Fibroblast of peridontal ligament (primary cell): Measurements from ENCODE around the gene IMMP2L.
"Not testable (repeated sequence)": the region's sequence is repeated elsewhere in the genome, so short reads cannot be mapped to it uniquely, and the experiment has no call there.

Source experiments
- DNase-seq: peaks from one replicate; pipeline ENCODE4 v3.0.0-alpha.2; 2010; ENCODE audit errors: extremely low read depth

IMMP2L gene

GRCh38 chr7:111339006-111339405, 223.3 kb downstream of the IMMP2L start:
- no peak for DNase-seq

GRCh38 chr7:111333010-111333409, 229.3 kb downstream of the IMMP2L start:
- DNase-seq, result no peak

GRCh38 chr7:111330235-111330523, 232.1 kb downstream of the IMMP2L start:
- DNase-seq, result no peak

- DNase-seq, result peak; percentile 61
These were observed 232.7 kb downstream of the IMMP2L start for GRCh38 chr7:111329367-111330234.

- no peak for DNase-seq
These were observed 233.8 kb downstream of the IMMP2L start for GRCh38 chr7:111328487-111328886.

- no peak for DNase-seq
These were observed 237.5 kb downstream of the IMMP2L start for GRCh38 chr7:111324776-111325175.

- no peak for DNase-seq
These were observed 238.1 kb downstream of the IMMP2L start for GRCh38 chr7:111324228-111324627.

GRCh38 chr7:111323670-111324069, 238.6 kb downstream of the IMMP2L start:
- not testable (repeated sequence) for DNase-seq

GRCh38 chr7:111320133-111320532, 242.2 kb downstream of the IMMP2L start:
- no peak for DNase-seq

GRCh38 chr7:111312966-111313365, 249.3 kb downstream of the IMMP2L start:
- peak; percentile 14 for DNase-seq

- no peak for DNase-seq
These were observed 253.6 kb downstream of the IMMP2L start for GRCh38 chr7:111308691-111309090.

- no peak for DNase-seq
These were observed 260.4 kb downstream of the IMMP2L start for GRCh38 chr7:111301891-111302290.

- no peak for DNase-seq
These were observed 267.8 kb downstream of the IMMP2L start for GRCh38 chr7:111294494-111294893.

GRCh38 chr7:111292026-111292470, 270.2 kb downstream of the IMMP2L start:
- peak; percentile 73 for DNase-seq

GRCh38 chr7:111290982-111291381, 271.3 kb downstream of the IMMP2L start:
- no peak for DNase-seq

GRCh38 chr7:111290419-111290818, 271.9 kb downstream of the IMMP2L start:
- no peak for DNase-seq

- DNase-seq, result not testable (repeated sequence)
These were observed 273.9 kb downstream of the IMMP2L start for GRCh38 chr7:111288441-111288840.

- DNase-seq, result no peak
These were observed 279.7 kb downstream of the IMMP2L start for GRCh38 chr7:111282626-111283025.

- DNase-seq, result peak; percentile 9
These were observed 287.4 kb downstream of the IMMP2L start for GRCh38 chr7:111274857-111275256.

- DNase-seq, result no peak
These were observed 290.2 kb downstream of the IMMP2L start for GRCh38 chr7:111272092-111272491.

GRCh38 chr7:111270794-111271193, 291.5 kb downstream of the IMMP2L start:
- not testable (repeated sequence) for DNase-seq

GRCh38 chr7:111268941-111269340, 293.4 kb downstream of the IMMP2L start:
- DNase-seq, result no peak

- DNase-seq, result peak; percentile 90
These were observed 295.7 kb downstream of the IMMP2L start for GRCh38 chr7:111266613-111267012.

- no peak for DNase-seq
These were observed 296.9 kb downstream of the IMMP2L start for GRCh38 chr7:111265394-111265793.
